Measurements from ENCODE around the gene ITPR1.

Gene ITPR1

DNA sequence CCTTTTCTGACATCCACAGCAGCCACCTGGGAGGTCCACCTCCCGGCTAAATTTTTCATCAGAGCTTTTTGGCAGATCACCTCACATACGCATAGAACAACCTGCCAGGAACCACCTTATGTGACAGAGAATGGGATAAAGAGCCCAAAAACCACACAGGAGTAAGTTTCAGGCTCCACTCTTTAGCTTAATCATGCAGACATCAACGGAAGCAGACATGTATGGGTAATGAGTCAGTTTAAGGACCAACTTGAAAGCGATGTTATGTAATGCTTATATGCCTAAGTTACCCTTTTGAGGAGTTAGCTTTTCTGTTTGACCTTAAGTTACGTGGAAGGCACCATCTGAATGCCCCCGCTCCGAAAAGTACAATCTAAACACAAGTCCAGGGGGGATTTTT is 302.8 kb downstream of the ITPR1 start:
- TF ChIP-seq FOXP2 (optimal IDR thresholded peaks at IDR 0.05; ENCODE audit: borderline replicate concordance, extremely low read depth, extremely low read length, insufficient read depth), result no peak
- TF ChIP-seq POLR2AphosphoS5 (IDR thresholded peaks at IDR 0.05; ENCODE audit: low read depth, low read length), result no peak
- TF ChIP-seq, protein P1, sequence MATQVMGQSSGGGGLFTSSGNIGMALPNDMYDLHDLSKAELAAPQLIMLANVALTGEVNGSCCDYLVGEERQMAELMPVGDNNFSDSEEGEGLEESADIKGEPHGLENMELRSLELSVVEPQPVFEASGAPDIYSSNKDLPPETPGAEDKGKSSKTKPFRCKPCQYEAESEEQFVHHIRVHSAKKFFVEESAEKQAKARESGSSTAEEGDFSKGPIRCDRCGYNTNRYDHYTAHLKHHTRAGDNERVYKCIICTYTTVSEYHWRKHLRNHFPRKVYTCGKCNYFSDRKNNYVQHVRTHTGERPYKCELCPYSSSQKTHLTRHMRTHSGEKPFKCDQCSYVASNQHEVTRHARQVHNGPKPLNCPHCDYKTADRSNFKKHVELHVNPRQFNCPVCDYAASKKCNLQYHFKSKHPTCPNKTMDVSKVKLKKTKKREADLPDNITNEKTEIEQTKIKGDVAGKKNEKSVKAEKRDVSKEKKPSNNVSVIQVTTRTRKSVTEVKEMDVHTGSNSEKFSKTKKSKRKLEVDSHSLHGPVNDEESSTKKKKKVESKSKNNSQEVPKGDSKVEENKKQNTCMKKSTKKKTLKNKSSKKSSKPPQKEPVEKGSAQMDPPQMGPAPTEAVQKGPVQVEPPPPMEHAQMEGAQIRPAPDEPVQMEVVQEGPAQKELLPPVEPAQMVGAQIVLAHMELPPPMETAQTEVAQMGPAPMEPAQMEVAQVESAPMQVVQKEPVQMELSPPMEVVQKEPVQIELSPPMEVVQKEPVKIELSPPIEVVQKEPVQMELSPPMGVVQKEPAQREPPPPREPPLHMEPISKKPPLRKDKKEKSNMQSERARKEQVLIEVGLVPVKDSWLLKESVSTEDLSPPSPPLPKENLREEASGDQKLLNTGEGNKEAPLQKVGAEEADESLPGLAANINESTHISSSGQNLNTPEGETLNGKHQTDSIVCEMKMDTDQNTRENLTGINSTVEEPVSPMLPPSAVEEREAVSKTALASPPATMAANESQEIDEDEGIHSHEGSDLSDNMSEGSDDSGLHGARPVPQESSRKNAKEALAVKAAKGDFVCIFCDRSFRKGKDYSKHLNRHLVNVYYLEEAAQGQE (IDR thresholded peaks at IDR 0.05; ENCODE audit: insufficient read depth in 1 of 2, low read depth in 2 of 2, low read length in 2 of 2), result no peak
- TF ChIP-seq TAF1 (IDR thresholded peaks at IDR 0.05; ENCODE audit: borderline replicate concordance, insufficient read depth, low read length), result no peak
- no peak for TF ChIP-seq SIN3A (IDR thresholded peaks at IDR 0.05; ENCODE audit: borderline replicate concordance, insufficient read depth, low read length)

DNA sequence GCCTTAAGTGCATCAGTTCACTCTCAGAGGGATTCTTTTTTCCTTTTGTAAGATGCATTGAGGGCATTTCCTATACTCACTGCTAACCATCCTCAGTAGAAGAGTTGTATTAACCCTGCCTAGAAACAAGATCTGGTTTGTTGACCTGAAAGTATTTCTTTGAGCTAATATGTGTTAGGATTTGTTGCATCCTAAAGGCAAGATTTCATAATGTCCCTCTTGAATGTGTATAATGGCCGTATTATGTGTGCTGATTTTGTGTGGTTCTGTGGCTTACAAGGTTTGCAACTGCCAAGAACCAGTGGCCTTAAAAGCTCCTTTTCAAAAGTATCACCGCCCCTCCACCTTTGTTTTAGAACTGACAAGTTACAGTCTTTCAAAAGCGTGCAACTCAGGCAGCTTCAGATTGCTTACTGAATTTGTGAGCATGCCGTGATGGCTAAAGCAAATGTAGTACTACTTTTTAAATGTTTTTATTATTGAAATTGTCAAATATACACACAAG is 304.1 kb downstream of the ITPR1 start:
- TF ChIP-seq SIN3A (IDR thresholded peaks at IDR 0.05; ENCODE audit: borderline replicate concordance, insufficient read depth, low read length), result no peak
- no peak for TF ChIP-seq FOXP2 (optimal IDR thresholded peaks at IDR 0.05; ENCODE audit: borderline replicate concordance, extremely low read depth, extremely low read length, insufficient read depth)
- TF ChIP-seq, protein P1 (IDR thresholded peaks at IDR 0.05; ENCODE audit: insufficient read depth in 1 of 2, low read depth in 2 of 2, low read length in 2 of 2), result no peak
- TF ChIP-seq POLR2AphosphoS5 (IDR thresholded peaks at IDR 0.05; ENCODE audit: low read depth, low read length), result no peak
- no peak for TF ChIP-seq TAF1 (IDR thresholded peaks at IDR 0.05; ENCODE audit: borderline replicate concordance, insufficient read depth, low read length)

DNA sequence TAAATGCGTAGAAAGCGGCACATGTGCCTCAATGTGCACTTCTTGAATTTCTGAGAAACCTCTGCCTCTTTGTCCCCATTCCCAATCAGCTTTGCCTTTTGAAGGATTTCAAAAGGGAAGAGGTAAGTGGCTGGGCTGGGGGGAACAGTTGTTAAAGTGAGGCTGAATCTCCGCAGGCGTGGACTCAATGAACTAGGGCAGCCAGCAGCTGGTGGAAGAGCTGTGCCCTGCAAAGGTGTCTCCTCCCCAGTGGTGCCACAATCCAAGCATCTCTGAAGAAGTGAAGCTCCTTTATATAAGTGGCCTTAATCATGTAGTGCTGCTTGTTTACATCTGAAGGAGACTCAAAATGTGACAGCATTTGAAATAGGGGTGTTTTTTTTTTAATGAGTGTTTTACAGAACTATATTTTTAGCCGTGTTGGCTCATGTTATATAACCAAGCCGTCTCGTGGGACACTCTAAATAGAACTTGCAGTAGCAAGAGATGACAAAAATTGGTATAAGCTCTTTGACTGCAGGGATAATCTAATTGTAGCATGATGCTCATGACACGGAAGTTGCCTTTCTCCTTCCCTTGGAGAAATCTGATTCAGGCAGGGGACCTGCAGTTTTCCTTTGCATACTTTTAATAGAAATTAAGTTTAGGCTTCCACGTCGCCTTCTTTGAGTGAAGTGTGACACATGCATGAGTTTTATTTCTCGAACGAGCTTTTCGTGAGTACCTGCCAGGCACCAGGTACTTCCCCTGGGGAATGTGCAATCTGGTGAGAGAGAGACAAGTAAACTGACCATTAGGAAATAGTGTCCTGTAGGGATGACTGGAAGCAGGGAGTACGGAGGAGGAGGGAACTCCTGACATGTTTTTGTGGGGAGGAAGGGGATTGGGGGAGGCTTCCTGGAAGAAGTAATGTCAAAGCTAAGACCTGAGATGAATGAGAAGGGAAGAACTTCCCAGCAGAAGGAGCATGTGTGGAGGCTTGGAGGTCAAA is 306.4 kb downstream of the ITPR1 start:
- TF ChIP-seq, protein P1 (IDR thresholded peaks at IDR 0.05; ENCODE audit: insufficient read depth in 1 of 2, low read depth in 2 of 2, low read length in 2 of 2), result no peak
- TF ChIP-seq SIN3A (IDR thresholded peaks at IDR 0.05; ENCODE audit: borderline replicate concordance, insufficient read depth, low read length), result no peak
- no peak for TF ChIP-seq TAF1 (IDR thresholded peaks at IDR 0.05; ENCODE audit: borderline replicate concordance, insufficient read depth, low read length)
- no peak for TF ChIP-seq FOXP2 (optimal IDR thresholded peaks at IDR 0.05; ENCODE audit: borderline replicate concordance, extremely low read depth, extremely low read length, insufficient read depth)
- TF ChIP-seq POLR2AphosphoS5 (IDR thresholded peaks at IDR 0.05; ENCODE audit: low read depth, low read length), result no peak

DNA sequence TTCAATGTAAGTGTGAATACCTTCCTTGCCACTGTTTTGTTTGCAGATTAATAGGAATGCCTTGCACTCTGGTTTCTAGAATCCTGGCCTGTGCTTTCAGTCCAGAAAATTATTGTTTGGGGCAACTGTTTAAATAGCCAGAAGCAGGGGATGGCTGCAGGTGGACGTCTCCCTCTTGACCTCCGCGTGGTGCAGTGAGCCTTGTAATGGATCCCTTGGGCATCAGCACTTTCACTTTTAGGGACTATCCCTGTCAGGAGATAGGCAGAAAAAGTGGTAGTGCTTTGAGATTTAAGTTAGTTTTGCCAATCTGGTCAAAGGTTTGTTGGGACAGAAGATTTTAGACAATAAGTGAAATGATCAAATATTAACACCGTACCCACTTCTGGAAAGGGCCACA is 307.4 kb downstream of the ITPR1 start:
- no peak for TF ChIP-seq SIN3A (IDR thresholded peaks at IDR 0.05; ENCODE audit: borderline replicate concordance, insufficient read depth, low read length)
- TF ChIP-seq, protein P1 (IDR thresholded peaks at IDR 0.05; ENCODE audit: insufficient read depth in 1 of 2, low read depth in 2 of 2, low read length in 2 of 2), result no peak
- TF ChIP-seq FOXP2 (optimal IDR thresholded peaks at IDR 0.05; ENCODE audit: borderline replicate concordance, extremely low read depth, extremely low read length, insufficient read depth), result no peak
- TF ChIP-seq TAF1 (IDR thresholded peaks at IDR 0.05; ENCODE audit: borderline replicate concordance, insufficient read depth, low read length), result no peak
- no peak for TF ChIP-seq POLR2AphosphoS5 (IDR thresholded peaks at IDR 0.05; ENCODE audit: low read depth, low read length)

Data from PFSK-1 (cell line).